HL-60 (cell line): ENCODE measurements around the gene LRRC51.
"Not testable (repeated sequence)": the region's sequence is repeated elsewhere in the genome, so short reads cannot be mapped to it uniquely, and the experiment has no call there.

Experiments
- DNase-seq, 2 experiments: peaks; one replicate each; pipeline ENCODE4 v3.0.0-alpha.2; 2010 to 2020; ENCODE audit warnings: low read depth in 1 of 2, low spot score in 1 of 2
- H3K27ac ChIP-seq: fragments of 250-450 bp; sonication (Bioruptor Pico); replicated peaks from 2 replicates; pipeline ENCODE4 v1.5.1; 2020; ENCODE audit warnings: mild to moderate bottlenecking, moderate library complexity
- H3K27me3 ChIP-seq: fragments of 250-450 bp; sonication (Bioruptor Pico); 2 replicates; pipeline ENCODE4 v1.5.1; 2021; ENCODE audit warnings: mild to moderate bottlenecking, moderate library complexity; ENCODE audit not compliant: insufficient read depth, poor library complexity, severe bottlenecking
- H3K4me3 ChIP-seq: replicated peaks from 2 replicates; pipeline ENCODE4 v1.5.1; 2011; ENCODE audit warnings: mild to moderate bottlenecking, control low read depth, low read length; ENCODE audit not compliant: insufficient read depth
- GABPA ChIP-seq: IDR thresholded peaks from 2 replicates; pipeline ENCODE4 v1.6.1; 2012; ENCODE audit warnings: low read depth
- POLR2AphosphoS5 ChIP-seq: IDR thresholded peaks from 2 replicates; pipeline ENCODE4 v1.6.1; 2012; ENCODE audit warnings: low read depth
- SPI1 ChIP-seq: IDR thresholded peaks from 2 replicates; pipeline ENCODE4 v1.6.1; 2012; ENCODE audit warnings: low read depth, mild to moderate bottlenecking, borderline replicate concordance
- TF ChIP-seq, protein P1 (sequence below): IDR thresholded peaks from 2 replicates; pipeline ENCODE4 v1.6.1; 2012; ENCODE audit warnings: low read depth; ENCODE audit not compliant: insufficient replicate concordance
- TF ChIP-seq, protein P2 (sequence below): IDR thresholded peaks from one replicate; pipeline ENCODE4 v1.5.1; 2011; ENCODE audit warnings: low read length, control low read depth, inconsistent platforms; ENCODE audit not compliant: insufficient read depth

The LRRC51 gene

DNA sequence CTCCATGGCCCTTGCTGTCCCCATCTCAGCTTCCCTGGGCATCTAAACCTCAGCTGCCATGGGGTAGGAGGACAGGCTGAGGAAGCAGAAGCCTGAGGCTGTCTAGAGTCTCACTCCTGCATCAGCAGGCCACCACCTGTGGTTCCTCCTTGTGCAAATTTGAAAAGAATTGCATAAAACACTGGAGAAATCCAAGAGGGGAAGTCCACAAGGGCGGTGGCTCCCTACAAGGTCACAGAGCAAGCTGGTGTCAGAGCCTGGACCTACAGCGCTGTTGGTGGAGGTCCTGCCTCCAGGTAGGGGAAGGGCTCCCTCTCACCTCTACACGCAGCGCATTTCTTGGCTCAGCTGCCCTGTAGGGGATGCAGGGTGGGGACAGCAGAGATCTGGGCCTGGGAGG is 54.8 kb downstream of the LRRC51 start, which contains the start of gene FOLR3:
Gene FOLR3 (plus strand): TSS at position 253 of the 400 bp plus-strand sequence. CDS start 228 bp downstream, outside the sequence.
- Histone ChIP-seq H3K4me3 (peak within 1 kb of the TSS; percentile 11; the same call in 1 of the 2 replicates), H3K27ac (peak within 1 kb of the TSS; percentile 84)
- peak; percentile 42 to 77 for DNase-seq
- H3K27me3 ChIP-seq, result not testable (repeated sequence)
- TF ChIP-seq SPI1, result peak; percentile 75; the same call in 1 of the 2 replicates

DNA sequence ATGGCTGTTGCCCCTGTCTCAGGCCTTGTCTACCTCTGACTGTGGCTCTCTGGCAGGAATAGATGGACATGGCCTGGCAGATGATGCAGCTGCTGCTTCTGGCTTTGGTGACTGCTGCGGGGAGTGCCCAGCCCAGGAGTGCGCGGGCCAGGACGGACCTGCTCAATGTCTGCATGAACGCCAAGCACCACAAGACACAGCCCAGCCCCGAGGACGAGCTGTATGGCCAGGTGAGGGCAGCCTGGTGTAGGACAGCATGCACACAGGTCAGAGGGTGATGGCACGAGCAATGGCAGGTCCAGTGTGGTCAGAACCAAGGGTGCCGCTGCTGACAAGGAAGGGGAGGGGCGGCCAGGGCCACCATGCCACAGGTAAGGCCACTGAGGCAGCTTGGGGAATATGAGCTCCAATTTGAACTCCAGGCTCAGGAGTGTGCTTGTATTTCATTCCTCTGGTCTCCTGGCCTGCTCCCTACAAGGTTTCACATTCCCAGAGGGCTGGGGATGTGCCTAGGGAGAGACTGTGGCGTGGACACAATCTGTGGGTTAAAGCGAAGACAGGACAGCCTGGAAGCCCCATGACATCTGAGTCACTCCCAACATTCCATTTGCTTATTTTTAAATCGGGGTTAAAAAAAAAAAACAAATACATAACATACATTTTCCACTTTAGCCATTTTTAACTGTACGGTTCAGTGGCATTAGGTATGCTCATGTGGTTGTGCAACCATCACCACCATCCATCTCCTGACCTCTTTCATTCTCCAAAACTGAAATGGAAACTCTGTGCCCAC is 55.4 kb downstream of the LRRC51 start:
- no peak for TF ChIP-seq SPI1
- Histone ChIP-seq H3K27me3 (no peaks in the 10 kb centered on the region), H3K27ac (peak overlapping the region; percentile 84), H3K4me3 (peak overlapping the region; percentile 11; the same call in 1 of the 2 replicates)
- DNase-seq, result no peak

DNA sequence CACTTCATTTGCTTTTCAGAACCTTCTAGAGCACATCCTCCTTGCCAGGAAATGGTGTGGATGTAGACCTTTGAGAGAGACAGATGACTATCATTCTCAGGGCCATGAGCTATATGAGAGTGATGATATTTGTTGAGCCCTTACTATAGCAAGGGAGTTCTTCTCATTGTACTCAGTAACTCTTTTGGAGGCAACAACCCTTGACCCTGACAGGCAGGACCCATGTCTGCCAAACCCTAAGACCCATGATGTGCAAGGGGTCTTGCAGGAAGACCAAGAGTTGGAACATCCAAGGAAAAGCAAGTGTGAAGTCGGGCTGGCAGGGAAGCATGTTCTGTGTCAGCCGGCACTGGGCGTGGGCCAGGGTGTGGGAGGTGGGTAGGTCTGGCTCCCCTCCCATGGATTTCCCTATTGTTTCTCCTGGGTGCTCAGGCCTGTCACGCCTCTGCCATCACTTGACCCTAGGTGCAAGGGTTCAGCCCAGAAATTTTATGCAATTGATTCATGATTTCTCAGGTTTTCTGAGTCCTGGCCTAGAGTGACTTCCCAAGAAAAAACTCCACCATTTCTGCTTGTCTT is 56.1 kb downstream of the LRRC51 start:
- H3K27me3 ChIP-seq, result no peaks in the 10 kb centered on the region
- no peak overlapping the region for H3K4me3 ChIP-seq
- no peak for DNase-seq
- TF ChIP-seq, protein P1, sequence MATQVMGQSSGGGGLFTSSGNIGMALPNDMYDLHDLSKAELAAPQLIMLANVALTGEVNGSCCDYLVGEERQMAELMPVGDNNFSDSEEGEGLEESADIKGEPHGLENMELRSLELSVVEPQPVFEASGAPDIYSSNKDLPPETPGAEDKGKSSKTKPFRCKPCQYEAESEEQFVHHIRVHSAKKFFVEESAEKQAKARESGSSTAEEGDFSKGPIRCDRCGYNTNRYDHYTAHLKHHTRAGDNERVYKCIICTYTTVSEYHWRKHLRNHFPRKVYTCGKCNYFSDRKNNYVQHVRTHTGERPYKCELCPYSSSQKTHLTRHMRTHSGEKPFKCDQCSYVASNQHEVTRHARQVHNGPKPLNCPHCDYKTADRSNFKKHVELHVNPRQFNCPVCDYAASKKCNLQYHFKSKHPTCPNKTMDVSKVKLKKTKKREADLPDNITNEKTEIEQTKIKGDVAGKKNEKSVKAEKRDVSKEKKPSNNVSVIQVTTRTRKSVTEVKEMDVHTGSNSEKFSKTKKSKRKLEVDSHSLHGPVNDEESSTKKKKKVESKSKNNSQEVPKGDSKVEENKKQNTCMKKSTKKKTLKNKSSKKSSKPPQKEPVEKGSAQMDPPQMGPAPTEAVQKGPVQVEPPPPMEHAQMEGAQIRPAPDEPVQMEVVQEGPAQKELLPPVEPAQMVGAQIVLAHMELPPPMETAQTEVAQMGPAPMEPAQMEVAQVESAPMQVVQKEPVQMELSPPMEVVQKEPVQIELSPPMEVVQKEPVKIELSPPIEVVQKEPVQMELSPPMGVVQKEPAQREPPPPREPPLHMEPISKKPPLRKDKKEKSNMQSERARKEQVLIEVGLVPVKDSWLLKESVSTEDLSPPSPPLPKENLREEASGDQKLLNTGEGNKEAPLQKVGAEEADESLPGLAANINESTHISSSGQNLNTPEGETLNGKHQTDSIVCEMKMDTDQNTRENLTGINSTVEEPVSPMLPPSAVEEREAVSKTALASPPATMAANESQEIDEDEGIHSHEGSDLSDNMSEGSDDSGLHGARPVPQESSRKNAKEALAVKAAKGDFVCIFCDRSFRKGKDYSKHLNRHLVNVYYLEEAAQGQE, result no peak
- TF ChIP-seq GABPA (no peak), SPI1 (no peak), POLR2AphosphoS5 (no peak)
- TF ChIP-seq, protein P2, sequence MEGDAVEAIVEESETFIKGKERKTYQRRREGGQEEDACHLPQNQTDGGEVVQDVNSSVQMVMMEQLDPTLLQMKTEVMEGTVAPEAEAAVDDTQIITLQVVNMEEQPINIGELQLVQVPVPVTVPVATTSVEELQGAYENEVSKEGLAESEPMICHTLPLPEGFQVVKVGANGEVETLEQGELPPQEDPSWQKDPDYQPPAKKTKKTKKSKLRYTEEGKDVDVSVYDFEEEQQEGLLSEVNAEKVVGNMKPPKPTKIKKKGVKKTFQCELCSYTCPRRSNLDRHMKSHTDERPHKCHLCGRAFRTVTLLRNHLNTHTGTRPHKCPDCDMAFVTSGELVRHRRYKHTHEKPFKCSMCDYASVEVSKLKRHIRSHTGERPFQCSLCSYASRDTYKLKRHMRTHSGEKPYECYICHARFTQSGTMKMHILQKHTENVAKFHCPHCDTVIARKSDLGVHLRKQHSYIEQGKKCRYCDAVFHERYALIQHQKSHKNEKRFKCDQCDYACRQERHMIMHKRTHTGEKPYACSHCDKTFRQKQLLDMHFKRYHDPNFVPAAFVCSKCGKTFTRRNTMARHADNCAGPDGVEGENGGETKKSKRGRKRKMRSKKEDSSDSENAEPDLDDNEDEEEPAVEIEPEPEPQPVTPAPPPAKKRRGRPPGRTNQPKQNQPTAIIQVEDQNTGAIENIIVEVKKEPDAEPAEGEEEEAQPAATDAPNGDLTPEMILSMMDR, result no peak
- peak overlapping the region; percentile 84 for H3K27ac ChIP-seq

DNA sequence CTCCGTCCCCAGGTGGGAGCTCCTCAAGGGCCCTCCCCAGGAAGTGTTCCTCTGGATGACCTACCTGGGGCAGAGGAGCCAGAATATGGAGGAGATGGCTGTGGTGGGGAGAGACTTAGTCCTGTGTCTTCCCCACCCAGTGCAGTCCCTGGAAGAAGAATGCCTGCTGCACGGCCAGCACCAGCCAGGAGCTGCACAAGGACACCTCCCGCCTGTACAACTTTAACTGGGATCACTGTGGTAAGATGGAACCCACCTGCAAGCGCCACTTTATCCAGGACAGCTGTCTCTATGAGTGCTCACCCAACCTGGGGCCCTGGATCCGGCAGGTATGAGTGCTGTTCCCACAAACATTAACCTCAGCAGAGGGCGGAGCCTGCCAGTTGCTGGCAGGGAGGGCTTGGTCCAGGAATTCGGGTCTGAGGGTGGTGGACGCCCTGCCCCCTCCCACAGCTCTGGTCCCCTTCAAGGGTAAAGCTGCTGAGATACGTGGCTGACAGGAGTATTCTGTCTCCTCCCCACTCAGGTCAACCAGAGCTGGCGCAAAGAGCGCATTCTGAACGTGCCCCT is 58.3 kb downstream of the LRRC51 start:
- Histone ChIP-seq H3K4me3 (no peak overlapping the region), H3K27ac (no peak overlapping the region), H3K27me3 (no peaks in the 10 kb centered on the region)
- TF ChIP-seq POLR2AphosphoS5 (no peak), SPI1 (no peak), GABPA (no peak)
- TF ChIP-seq, protein P2, result no peak
- TF ChIP-seq, protein P1, result no peak
- no peak for DNase-seq
